ENCODE measurements around the gene GDAP2. TPM values are rescaled to one million over a fixed set of nuclear protein-coding genes. Genes with fewer than 3 reads are reported as not detected.

Gene GDAP2
- total and polyA plus RNA-seq, 2 of the 4 experiments (the other 2 are of a cell fraction): 5.4 to 27.1 TPM

DNA sequence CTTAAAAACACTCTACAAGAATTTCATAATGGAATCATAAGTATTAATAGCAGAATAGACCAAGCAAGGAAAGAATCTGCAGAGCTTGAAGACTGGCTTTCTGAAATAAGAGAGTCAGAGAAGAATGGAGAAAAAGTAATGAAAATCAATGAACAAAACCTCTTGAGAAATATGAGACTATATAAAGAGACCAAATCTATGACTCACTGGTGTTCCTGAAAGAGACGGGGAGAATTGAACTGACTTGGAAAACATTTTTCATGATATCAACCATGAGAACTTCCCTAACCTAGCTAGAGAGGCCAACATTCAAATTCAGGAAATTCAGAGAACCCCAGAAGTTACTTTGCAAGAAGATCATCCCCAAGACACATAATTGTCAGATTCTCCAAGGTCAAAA, 85.6 kb downstream of the GDAP2 start:
- BruUV-seq (replicated peaks): no TSS peak
- Histone ChIP-seq H2BK5ac (ENCODE audit: low read depth, low read length, poor library complexity, severe bottlenecking) (peak overlapping the region; percentile 66), H3K4ac (ENCODE audit: low read depth, low read length) (peak overlapping the region; percentile 1; the same call in 1 of the 2 replicates), H3K18ac (ENCODE audit: low read depth, low read length) (no peak overlapping the region; the same call in 1 of the 2 replicates), H3K9me1 (ENCODE audit: insufficient read depth, low read length) (peaks cover 12% of the 10 kb centered on the region), H3K4me3 (ENCODE audit: insufficient read depth, low read depth, low read length) (no peak overlapping the region), H2AK5ac (ENCODE audit: low read depth, low read length) (no peak overlapping the region), H3K36me3 (ENCODE audit: control insufficient read depth, insufficient read depth, low read length) (no peaks in the 10 kb centered on the region), H3K4me2 (ENCODE audit: low read depth, low read length) (peak overlapping the region; percentile 55; the same call in 1 of the 2 replicates), H3K14ac (replicated peaks; ENCODE audit: low read depth, low read length) (no peak overlapping the region; the same call in 1 of the 2 replicates), H3K23ac (ENCODE audit: low read depth, low read length) (no peak overlapping the region; the same call in 1 of the 2 replicates), H3K4me1 (ENCODE audit: control insufficient read depth, insufficient read depth, low read length) (peaks cover 6% of the 10 kb centered on the region), H2AK9ac (replicated peaks; ENCODE audit: low read depth, low read length, poor library complexity) (no peak overlapping the region), H4K8ac (ENCODE audit: low read depth in 2 of 2, low read length in 2 of 2) (no peak overlapping the region), H2AFZ (replicated peaks; ENCODE audit: low read length, poor library complexity) (no peak overlapping the region), H3K79me1 (ENCODE audit: low read depth in 1 of 2, low read length in 2 of 2) (peaks cover 0 to 29% of the 10 kb centered on the region in 2 experiments; a peak in 2 of 4 replicates), H3K56ac (ENCODE audit: extremely low read depth, insufficient read depth, low read length) (no peak overlapping the region), H2BK15ac (ENCODE audit: low read depth, low read length) (no peak overlapping the region), H3K27ac (ENCODE audit: insufficient read depth, low read length) (no peak overlapping the region), H4K20me1 (ENCODE audit: insufficient read depth, low read length) (no peaks in the 10 kb centered on the region), H3K9me3 (ENCODE audit: control insufficient read depth, insufficient read depth, low read length) (peaks cover 7% of the 10 kb centered on the region; the same call in 1 of the 2 replicates), H2BK20ac (ENCODE audit: low read depth, low read length) (peak overlapping the region; percentile 29), H4K91ac (ENCODE audit: insufficient read depth, low read depth, low read length) (no peak overlapping the region), H3K9ac (ENCODE audit: low read depth, low read length) (no peak overlapping the region), H3K27me3 (ENCODE audit: control insufficient read depth, insufficient read depth, low read length) (no peaks in the 10 kb centered on the region), H4K5ac (ENCODE audit: low read depth, low read length) (no peak overlapping the region), H2BK120ac (ENCODE audit: low read depth, low read length) (peak overlapping the region; percentile 27; the same call in 1 of the 2 replicates)
- intact Hi-C loops (cut with micrococcal nuclease) (no loop called here), dilution Hi-C loops (cut with HindIII; ENCODE audit: low sequenced_read_pairs, unreplicated experiment) (no loop called here), in situ Hi-C loops (cut with MboI; ENCODE audit: low sequenced_read_pairs) (no loop called here)
- ATAC-seq (ENCODE audit: low read depth) (no peak), DNase-seq (peak; percentile 41)
- no peak for TF ChIP-seq RFX5 (IDR thresholded peaks at IDR 0.05; ENCODE audit: low read depth, low read length)
- TF ChIP-seq BHLHE40 (IDR thresholded peaks at IDR 0.05; ENCODE audit: low read depth, low read length): no peak
- TF ChIP-seq RAD21 (IDR thresholded peaks at IDR 0.05; ENCODE audit: low read length): no peak
- TF ChIP-seq, protein P1, sequence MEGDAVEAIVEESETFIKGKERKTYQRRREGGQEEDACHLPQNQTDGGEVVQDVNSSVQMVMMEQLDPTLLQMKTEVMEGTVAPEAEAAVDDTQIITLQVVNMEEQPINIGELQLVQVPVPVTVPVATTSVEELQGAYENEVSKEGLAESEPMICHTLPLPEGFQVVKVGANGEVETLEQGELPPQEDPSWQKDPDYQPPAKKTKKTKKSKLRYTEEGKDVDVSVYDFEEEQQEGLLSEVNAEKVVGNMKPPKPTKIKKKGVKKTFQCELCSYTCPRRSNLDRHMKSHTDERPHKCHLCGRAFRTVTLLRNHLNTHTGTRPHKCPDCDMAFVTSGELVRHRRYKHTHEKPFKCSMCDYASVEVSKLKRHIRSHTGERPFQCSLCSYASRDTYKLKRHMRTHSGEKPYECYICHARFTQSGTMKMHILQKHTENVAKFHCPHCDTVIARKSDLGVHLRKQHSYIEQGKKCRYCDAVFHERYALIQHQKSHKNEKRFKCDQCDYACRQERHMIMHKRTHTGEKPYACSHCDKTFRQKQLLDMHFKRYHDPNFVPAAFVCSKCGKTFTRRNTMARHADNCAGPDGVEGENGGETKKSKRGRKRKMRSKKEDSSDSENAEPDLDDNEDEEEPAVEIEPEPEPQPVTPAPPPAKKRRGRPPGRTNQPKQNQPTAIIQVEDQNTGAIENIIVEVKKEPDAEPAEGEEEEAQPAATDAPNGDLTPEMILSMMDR (conservative IDR thresholded peaks at IDR 0.05; ENCODE audit: low read depth, low read length): no peak
- TF ChIP-seq MXI1 (IDR thresholded peaks at IDR 0.05; ENCODE audit: borderline replicate concordance, low read depth, low read length): no peak
- TF ChIP-seq NFE2L2 (IDR thresholded peaks at IDR 0.05; ENCODE audit: low read depth, low read length): no peak
- TF ChIP-seq, protein P2, sequence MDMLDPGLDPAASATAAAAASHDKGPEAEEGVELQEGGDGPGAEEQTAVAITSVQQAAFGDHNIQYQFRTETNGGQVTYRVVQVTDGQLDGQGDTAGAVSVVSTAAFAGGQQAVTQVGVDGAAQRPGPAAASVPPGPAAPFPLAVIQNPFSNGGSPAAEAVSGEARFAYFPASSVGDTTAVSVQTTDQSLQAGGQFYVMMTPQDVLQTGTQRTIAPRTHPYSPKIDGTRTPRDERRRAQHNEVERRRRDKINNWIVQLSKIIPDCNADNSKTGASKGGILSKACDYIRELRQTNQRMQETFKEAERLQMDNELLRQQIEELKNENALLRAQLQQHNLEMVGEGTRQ (IDR thresholded peaks at IDR 0.05; ENCODE audit: low read depth, low read length): no peak
- TF ChIP-seq RCOR1 (IDR thresholded peaks at IDR 0.05; ENCODE audit: insufficient replicate concordance, low read length): no peak
- TF ChIP-seq FOS (IDR thresholded peaks at IDR 0.05; ENCODE audit: low read depth, low read length): no peak
- no peak for TF ChIP-seq POLR2A (IDR thresholded peaks at IDR 0.05; ENCODE audit: low read depth, low read length)
- POLR2A ChIA-PET (ENCODE audit: unreplicated experiment): no interaction called here
- no CpG with 5 or more reads among the region's 1 CpG for WGBS, 2 experiments (ENCODE audit: extremely low coverage in 2 of 2, insufficient read length in 1 of 2)
- CTCF ChIA-PET: interaction anchor here (0.7 kb wide), 1 partner anchor 19 kb away, joined by 3 read pairs; no protein-coding TSS in a partner anchor
